GM19397 (cell line): ENCODE results near the gene NENF.
"Not testable (repeated sequence)": the region's sequence is repeated elsewhere in the genome, so short reads cannot be mapped to it uniquely, and the experiment has no call there.

Source experiments
- ATAC-seq: cut with Tn5 transposase; IDR thresholded peaks from one replicate; pipeline ENCODE4 v1.9.1; 2021; ENCODE audit warnings: mild to moderate bottlenecking, moderate library complexity; ENCODE audit not compliant: unreplicated experiment

NENF gene

GRCh38 chr1:212458817-212459216 is 26.1 kb downstream of the NENF start:
- ATAC-seq = no peak

GRCh38 chr1:212459656-212460055 is 26.9 kb downstream of the NENF start:
- ATAC-seq = no peak

GRCh38 chr1:212460376-212460775 is 27.7 kb downstream of the NENF start:
- no peak for ATAC-seq

GRCh38 chr1:212461916-212462660 is 29.4 kb downstream of the NENF start:
- ATAC-seq = no peak

GRCh38 chr1:212463565-212464285 is 31.0 kb downstream of the NENF start:
- ATAC-seq = no peak

GRCh38 chr1:212465311-212465710 is 32.6 kb downstream of the NENF start:
- ATAC-seq = no peak

- no peak for ATAC-seq
Observed at GRCh38 chr1:212466437-212466836, 33.7 kb downstream of the NENF start.

GRCh38 chr1:212466898-212467650 is 34.4 kb downstream of the NENF start:
- ATAC-seq = no peak

- no peak for ATAC-seq
Observed at GRCh38 chr1:212467843-212468482, 35.2 kb downstream of the NENF start.

GRCh38 chr1:212470059-212470458 is 37.3 kb downstream of the NENF start:
- no peak for ATAC-seq

- ATAC-seq = no peak
Observed at GRCh38 chr1:212471286-212471685, 38.6 kb downstream of the NENF start.

GRCh38 chr1:212471891-212472675 is 39.4 kb downstream of the NENF start:
- no peak for ATAC-seq

- ATAC-seq = no peak
Observed at GRCh38 chr1:212473729-212474128, 41.0 kb downstream of the NENF start.

- ATAC-seq = no peak
Observed at GRCh38 chr1:212475151-212475550, 42.4 kb downstream of the NENF start.

- not testable (repeated sequence) for ATAC-seq
Observed at GRCh38 chr1:212475831-212476230, 43.1 kb downstream of the NENF start.

- peak; percentile 89 for ATAC-seq
Observed at GRCh38 chr1:212477014-212477679, 44.4 kb downstream of the NENF start.

- no peak for ATAC-seq
Observed at GRCh38 chr1:212477680-212478466, 45.2 kb downstream of the NENF start.

- no peak for ATAC-seq
Observed at GRCh38 chr1:212478467-212479025, 45.8 kb downstream of the NENF start.

GRCh38 chr1:212479188-212479587 is 46.5 kb downstream of the NENF start:
- ATAC-seq = no peak
